Measurements from ENCODE around the gene FAM118A. TPM values are rescaled to one million over a fixed set of nuclear protein-coding genes. Genes with fewer than 3 reads are reported as not detected.
"Not testable (repeated sequence)": the region's sequence is repeated elsewhere in the genome, so short reads cannot be mapped to it uniquely, and the experiment has no call there.

The FAM118A gene
- total RNA-seq, 1 donor from 2014 or later: 44.9 TPM

DNA sequence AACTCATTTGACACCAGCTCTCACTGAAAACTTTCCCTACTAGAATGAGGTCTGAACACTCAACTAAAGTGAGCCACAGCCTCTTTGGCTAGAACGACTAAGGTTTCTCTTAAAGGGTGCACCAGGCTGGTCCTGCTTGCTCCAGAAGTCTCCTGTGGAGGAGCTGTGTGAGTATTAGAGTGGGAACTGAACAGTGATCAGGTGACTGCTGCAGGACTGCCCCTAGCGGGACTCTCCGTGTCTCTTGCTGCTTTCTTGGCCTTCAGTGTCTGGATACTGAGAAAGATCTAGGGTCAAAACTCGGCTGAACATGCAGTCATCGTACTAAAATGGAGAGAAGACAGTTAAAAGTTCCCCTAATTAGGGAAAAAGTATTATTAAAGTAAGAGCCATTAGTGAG, 34.6 kb downstream of the FAM118A start:
- intact Hi-C loops (cut with DNase I): no loop called here
- no peak for DNase-seq (ENCODE audit: low spot score)
- ATAC-seq: peak; percentile 69

DNA sequence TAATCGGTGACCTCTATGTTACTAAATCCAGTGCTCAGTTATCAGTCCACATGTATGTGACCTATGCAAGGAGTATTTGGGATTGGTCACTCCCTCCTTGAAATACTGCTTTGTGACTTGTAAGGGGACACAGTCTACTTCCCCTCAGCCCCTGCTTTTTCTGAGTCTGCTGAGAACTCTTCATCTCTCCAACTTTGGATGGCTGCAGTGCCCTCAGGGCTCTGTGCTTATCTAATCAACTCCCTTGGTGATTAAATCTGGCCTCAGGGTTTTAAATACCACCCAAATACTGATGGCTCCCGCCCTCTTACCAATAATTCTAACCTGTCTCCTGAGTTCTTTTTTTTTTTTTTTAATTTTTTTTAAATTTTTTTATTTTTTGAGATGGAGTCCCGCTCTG, 40.2 kb downstream of the FAM118A start:
- intact Hi-C loops (cut with DNase I): no loop called here
- no peak for DNase-seq (ENCODE audit: low spot score)
- ATAC-seq: no peak

DNA sequence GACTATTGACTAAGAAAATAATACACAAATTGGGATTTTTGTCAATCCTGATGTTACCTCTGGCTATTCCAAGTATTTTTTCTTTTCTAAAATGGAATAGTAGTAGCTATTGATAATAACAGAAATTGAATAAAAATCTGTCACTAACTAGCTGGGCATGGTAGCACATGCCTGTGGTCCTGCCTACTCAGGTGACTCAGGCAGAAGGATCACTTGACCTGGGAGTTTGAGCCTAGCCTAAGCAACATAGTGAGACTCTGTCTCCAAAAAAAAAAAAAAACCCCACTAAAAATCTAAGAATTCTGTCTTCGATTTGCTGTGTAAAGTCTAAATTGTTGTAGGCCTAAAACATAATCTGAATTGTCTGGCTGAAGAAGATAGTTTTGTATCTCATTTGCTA, 42.2 kb downstream of the FAM118A start:
- ATAC-seq: no peak
- no peak for DNase-seq (ENCODE audit: low spot score)
- intact Hi-C loops (cut with DNase I): no loop called here

DNA sequence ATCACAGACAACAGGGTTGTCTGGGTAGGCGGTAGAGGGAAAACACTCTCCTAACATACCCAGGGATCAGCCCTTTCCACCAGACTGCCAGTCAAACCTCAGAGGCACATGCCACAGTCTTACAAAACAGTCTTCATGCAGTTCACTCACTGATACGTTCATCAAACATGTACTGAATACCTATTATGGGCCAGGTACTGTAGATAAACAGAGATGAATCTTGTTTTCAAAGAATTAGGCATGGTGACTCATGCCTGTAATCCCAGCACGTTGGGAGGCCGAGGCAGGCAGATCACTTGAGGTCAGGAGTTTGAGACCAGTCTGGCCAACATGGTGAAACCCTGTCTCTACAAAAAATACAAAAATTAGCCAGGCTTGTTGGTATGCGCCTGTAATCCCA, 43.0 kb downstream of the FAM118A start:
- DNase-seq (ENCODE audit: low spot score); ATAC-seq; intact Hi-C loops (cut with DNase I): not testable (repeated sequence)

DNA sequence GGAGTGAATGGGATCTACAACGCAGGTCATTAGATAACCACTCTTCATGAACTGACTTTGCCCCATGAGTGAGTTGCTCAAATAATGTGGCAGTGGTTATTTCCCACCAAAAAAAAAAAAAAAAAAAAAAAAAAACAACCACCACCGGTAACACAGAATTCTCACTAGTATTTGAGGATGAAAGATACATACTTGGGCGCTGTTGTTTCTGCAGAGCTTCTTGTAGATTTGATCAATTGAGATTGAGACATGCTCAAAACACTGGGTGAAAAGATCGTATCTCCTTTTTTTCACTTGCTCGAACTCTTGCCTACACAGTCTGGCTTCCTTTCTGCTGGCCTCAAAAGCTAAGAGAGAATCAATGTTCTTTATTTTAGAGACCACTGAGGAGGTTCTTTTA, 44.1 kb downstream of the FAM118A start:
- DNase-seq (ENCODE audit: low spot score): no peak
- intact Hi-C loops (cut with DNase I): no loop called here

DNA sequence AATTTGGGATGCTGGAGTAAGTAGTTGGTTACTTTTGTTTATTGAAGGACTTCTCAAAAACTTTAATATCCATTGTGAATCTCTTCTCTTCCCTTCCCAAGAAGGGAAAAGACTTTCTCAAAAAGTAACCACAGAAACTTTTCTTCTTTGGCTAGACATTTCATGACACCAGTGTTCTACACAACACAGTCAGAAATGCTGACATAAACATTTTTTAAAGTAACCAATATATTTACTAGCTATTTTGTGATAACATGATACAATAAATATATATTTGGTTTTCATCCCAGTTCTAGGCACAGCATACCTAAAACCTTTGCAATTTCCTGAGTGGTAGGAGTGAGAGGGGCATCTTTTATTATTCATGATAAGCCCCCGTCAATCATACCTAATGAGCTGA, 47.8 kb downstream of the FAM118A start:
- DNase-seq (ENCODE audit: low spot score) (no peak), ATAC-seq (no peak)

More for the DNA sequence above, 44.1 kb downstream of the FAM118A start:
- ATAC-seq: no peak

DNA sequence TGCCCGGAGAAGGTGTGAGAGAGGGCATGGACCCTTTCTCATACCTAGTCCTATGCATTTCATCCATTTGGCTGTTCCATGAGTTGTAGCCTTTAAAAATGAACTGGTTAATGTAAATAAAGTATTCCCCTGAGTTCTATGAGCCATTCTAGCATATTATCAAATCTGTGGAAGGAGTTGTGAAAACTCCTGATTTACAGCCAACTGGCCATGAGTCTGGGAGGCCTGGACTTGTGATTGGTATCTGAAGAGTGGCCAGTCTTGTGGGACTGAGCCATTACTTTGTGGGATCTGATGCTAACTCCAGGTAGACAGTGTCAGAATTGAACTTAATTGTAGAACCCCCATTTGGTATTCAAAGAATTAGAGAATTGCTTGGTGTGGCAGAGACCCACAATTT, 48.4 kb downstream of the FAM118A start:
- intact Hi-C loops (cut with DNase I): loop anchor here (5.0 kb wide), 1 partner anchor 874 kb away; no protein-coding TSS in a partner anchor
- ATAC-seq (no peak), DNase-seq (ENCODE audit: low spot score) (no peak)

More for the DNA sequence above, 47.8 kb downstream of the FAM118A start:
- intact Hi-C loops (cut with DNase I): loop anchor here (5.0 kb wide), 1 partner anchor 875 kb away; no protein-coding TSS in a partner anchor

DNA sequence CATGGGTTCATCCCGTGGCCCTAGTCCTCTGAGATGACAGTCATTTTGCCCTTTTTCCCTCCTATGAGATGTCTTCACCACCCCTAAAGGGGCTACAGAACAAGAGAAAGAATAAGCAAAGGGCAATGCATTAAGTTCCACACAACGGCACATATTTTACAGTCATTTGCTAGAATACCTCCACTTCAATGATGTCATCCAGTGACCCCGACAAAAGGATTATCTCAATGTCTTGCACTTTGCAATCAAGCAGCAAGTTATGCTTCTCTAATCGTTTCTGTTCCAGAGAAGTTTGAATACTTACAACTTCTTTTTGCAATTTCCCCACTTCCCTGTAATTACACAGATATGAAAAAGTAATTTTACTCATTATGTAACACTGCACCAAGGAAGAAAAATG, 49.9 kb downstream of the FAM118A start:
- DNase-seq (ENCODE audit: low spot score): no peak
- intact Hi-C loops (cut with DNase I): loop anchor here (5.0 kb wide), 1 partner anchor 873 kb away; no protein-coding TSS in a partner anchor
- no peak for ATAC-seq

DNA sequence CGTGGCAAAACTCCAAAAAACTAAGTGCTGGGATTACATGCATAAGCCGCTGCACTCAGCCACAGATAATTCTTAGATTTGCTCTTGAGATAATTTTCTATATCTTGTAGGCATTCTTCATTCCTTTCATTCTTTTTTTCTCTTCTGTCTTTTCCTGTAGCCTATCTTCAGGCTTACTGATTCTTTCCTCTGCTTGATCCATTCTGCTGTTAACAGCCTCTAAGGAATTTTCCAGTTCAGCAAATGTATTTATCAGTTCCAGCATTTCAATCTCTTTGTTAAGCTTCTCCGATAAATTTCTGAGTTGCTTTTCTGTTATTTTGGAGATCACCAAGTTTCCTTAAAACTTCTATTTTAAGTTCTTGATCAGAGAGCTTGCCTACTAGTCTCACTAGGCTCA, 57.0 kb downstream of the FAM118A start:
- ATAC-seq (no peak), DNase-seq (ENCODE audit: low spot score) (no peak)
- intact Hi-C loops (cut with DNase I): no loop called here

DNA sequence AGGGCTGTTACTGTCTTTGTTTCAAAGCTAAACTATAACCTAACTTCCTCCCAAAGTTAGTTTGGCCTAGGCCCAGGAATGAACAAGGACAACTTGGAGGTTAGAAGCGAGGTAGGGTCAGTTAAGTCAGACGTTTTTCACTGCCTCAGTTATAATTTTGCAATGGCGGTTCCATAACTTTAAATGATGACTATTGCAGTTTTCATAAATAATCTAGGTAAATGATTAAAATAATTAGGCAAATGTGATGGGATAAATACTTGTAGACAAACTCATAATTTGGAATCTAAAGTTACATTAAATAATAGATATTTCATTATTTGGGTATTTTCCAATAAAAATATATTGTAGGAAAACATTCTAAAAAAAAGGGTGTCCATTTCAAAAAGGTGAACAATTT, 63.9 kb downstream of the FAM118A start:
- DNase-seq (ENCODE audit: low spot score); ATAC-seq; intact Hi-C loops (cut with DNase I): not testable (repeated sequence)

DNA sequence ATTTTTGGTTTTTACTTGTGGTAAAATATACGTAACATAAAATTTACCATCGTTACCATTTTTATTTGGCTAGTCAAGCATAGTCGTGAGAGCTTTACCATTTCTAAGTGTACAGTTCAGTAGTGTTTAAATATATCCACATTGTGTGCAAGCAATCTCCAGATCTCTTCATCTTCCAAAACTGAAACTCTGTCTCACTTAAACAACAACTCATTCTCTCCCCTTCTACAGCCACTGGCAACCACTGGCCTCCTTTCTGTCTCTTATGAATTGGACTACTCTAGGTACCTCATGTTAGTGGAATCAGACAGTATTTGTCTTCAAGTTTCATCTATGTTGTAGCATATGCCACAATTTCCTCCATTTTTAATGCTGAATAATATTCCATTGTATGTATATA, 66.3 kb downstream of the FAM118A start:
- DNase-seq (ENCODE audit: low spot score) (no peak), ATAC-seq (no peak)
- intact Hi-C loops (cut with DNase I): no loop called here

DNA sequence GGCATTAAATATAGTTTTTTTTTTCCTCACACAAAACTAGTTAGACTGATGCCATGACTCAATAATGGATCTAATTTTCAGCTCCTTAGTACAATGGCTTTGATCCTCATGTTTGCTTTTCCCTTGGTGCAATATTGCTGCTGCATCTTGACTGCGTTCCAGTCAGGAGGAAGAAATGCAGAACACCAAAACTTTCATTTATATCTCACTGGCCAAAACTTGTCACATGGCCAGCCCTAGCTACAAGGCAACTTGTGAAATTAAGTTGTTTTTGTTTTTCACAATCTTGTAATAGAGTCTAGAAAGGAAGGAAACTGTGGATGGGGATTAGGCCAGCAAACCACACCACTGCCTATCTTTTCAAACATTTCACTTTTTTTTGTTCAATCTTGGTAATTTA, 67.0 kb downstream of the FAM118A start:
- intact Hi-C loops (cut with DNase I): no loop called here
- ATAC-seq (peak; percentile 61), DNase-seq (ENCODE audit: low spot score) (peak; percentile 61)

DNA sequence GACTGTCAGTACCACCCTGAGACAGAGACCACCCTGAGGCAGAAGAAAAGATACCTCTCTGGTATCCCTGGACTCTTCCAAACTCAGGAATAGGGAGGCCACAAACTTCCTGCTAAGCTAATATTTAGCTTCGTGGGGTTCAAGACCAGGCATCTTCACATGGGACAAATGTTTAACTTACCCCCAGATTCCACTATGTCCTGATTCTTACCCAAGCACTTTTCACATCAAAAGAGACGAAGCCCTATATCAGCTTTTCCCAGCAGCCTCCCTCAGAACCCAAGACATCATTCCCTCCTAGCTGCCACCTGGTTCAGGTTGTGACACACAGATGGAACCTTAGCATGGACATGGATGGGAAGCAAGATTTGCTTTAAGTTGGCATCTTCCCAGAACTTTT, 71.6 kb downstream of the FAM118A start:
- ATAC-seq (no peak), DNase-seq (ENCODE audit: low spot score) (no peak)
- intact Hi-C loops (cut with DNase I): no loop called here

DNA sequence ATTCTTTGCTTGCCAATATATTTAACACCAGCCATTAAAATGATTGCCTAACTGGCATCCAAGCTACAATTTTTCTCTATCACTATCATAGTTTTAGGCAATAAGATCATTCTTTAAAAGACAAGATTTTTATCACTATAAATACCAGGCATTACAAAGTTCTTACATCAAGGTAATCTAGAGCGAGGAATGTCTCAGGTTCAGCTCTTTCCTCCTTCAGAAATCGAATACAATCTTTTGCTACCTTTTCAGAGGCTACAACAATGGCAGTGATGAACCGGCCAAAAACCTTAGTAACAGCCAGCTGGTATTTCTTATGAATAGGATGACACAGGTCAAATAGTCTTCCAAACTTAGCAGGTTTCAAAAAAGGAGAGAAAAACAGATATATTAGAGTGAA, 79.8 kb downstream of the FAM118A start:
- ATAC-seq: no peak
- DNase-seq (ENCODE audit: low spot score): no peak
- intact Hi-C loops (cut with DNase I): no loop called here

Other genes with a start within 250 kb of the FAM118A start
- gene NUP50, start 146.0 kb upstream of the FAM118A start, total RNA-seq: 55.9 TPM
- gene KIAA0930, start 69.0 kb upstream of the FAM118A start, total RNA-seq: 119 TPM
- gene UPK3A, start 25.0 kb upstream of the FAM118A start, total RNA-seq: not detected
- gene SMC1B, start 103.7 kb downstream of the FAM118A start, total RNA-seq: not detected
- 0.22 TPM for gene RIBC2, start 103.8 kb downstream of the FAM118A start, total RNA-seq
- 624 TPM for gene FBLN1, start 192.9 kb downstream of the FAM118A start, total RNA-seq